HepG2 (cell line): ENCODE data around the gene SLC17A9. TPM values are rescaled to one million over a fixed set of nuclear protein-coding genes. Genes with fewer than 3 reads are reported as not detected.
A peak's percentile ranks its signal among the peaks of the same experiment; 100 is the strongest.

Experiments
- ATF4 ChIP-seq, 2 experiments: fragments of 450-650 bp in 1 of 2; sonication (generic) in 1 of 2; formaldehyde crosslinking; IDR thresholded peaks; 2 replicates each; pipeline versions ENCODE4 v1.5.0 to v1.8.0; 2020 to 2022; ENCODE audit warnings: mild to moderate bottlenecking in 1 of 2, missing genetic modification reagents in 1 of 2
- BRD4 ChIP-seq: sonication (generic); formaldehyde crosslinking; IDR thresholded peaks from 2 replicates; pipeline ENCODE4 v1.4.0; 2020; ENCODE audit warnings: missing genetic modification reagents
- EZH2 ChIP-seq: conservative IDR thresholded peaks from 2 replicates; pipeline ENCODE4 v1.6.1; 2012; ENCODE audit warnings: mild to moderate bottlenecking, low read depth, low read length, moderate library complexity
- GATAD2A ChIP-seq: IDR thresholded peaks from 2 replicates; pipeline ENCODE4 v1.6.1; 2016
- GPN1 ChIP-seq: sonication (generic); formaldehyde crosslinking; IDR thresholded peaks from 2 replicates; pipeline ENCODE4 v1.5.1; 2020; ENCODE audit warnings: missing genetic modification reagents, borderline replicate concordance
- HHEX ChIP-seq: IDR thresholded peaks from 2 replicates; pipeline ENCODE4 v1.6.1; 2016; ENCODE audit warnings: control low read depth
- HOMEZ ChIP-seq: IDR thresholded peaks from 2 replicates; pipeline ENCODE4 v1.6.1; 2016; ENCODE audit warnings: low read depth
- MEIS1 ChIP-seq: sonication (generic); formaldehyde crosslinking; IDR thresholded peaks from 2 replicates; pipeline ENCODE4 v1.9.0; 2021; ENCODE audit warnings: mild to moderate bottlenecking, missing genetic modification reagents, moderate library complexity, borderline replicate concordance
- MLLT10 ChIP-seq: sonication (generic); formaldehyde crosslinking; IDR thresholded peaks from 2 replicates; pipeline ENCODE4 v1.4.0; 2020; ENCODE audit warnings: missing genetic modification reagents
- MNT ChIP-seq: fragments of 450-650 bp; IDR thresholded peaks from 2 replicates; pipeline ENCODE4 v1.6.1; 2016
- MYNN ChIP-seq: sonication (generic); formaldehyde crosslinking; IDR thresholded peaks from 2 replicates; pipeline ENCODE4 v1.4.0; 2020; ENCODE audit warnings: mild to moderate bottlenecking, low read depth, missing genetic modification reagents
- NFYB ChIP-seq: sonication (generic); formaldehyde crosslinking; IDR thresholded peaks from 2 replicates; pipeline ENCODE4 v1.4.0; 2020; ENCODE audit warnings: missing genetic modification reagents
- STAT5B ChIP-seq: sonication (generic); formaldehyde crosslinking; IDR thresholded peaks from 2 replicates; pipeline ENCODE4 v1.4.0; 2020; ENCODE audit warnings: missing genetic modification reagents
- ZHX1 ChIP-seq: sonication (generic); formaldehyde crosslinking; IDR thresholded peaks from 2 replicates; pipeline ENCODE4 v1.8.1; 2022; ENCODE audit warnings: low read depth, mild to moderate bottlenecking, missing genetic modification reagents
- ZNF432 ChIP-seq: sonication (generic); formaldehyde crosslinking; IDR thresholded peaks from 2 replicates; pipeline ENCODE4 v1.5.0; 2020; ENCODE audit warnings: missing genetic modification reagents, mild to moderate bottlenecking, borderline replicate concordance
- ZNF672 ChIP-seq: sonication (generic); formaldehyde crosslinking; IDR thresholded peaks from 2 replicates; pipeline ENCODE4 v1.8.1; 2022; ENCODE audit warnings: missing genetic modification reagents
- polyA plus RNA-seq, 8 experiments: library from polyadenylated mRNA; depleted of rRNA in 3 of 8; stranded (reverse) in 7 of 8; unstranded in 1 of 8; fragments of >200 nt; fragmentation: Illumina TruSeq in 4 of 8; extraction: Trizol in 4 of 8; gene quantifications; 2 replicates each; pipeline versions ENCODE4 v1.2.1 to v1.2.3, GENCODE V29; 2011 to 2016; ENCODE audit warnings: low read depth in 4 of 8, missing spikeins in 1 of 8, mixed read lengths in 1 of 8; ENCODE audit not compliant: insufficient read depth in 1 of 8
- total RNA-seq, 5 experiments: library from RNA; depleted of rRNA; stranded (reverse); fragments of >200 nt; fragmentation: Illumina TruSeq; extraction: Trizol; gene quantifications; 2 replicates each; pipeline ENCODE4 v1.2.3, GENCODE V29; 2016; ENCODE audit warnings: low read depth in 1 of 5
- TF ChIP-seq, protein P1 (sequence below): sonication (generic); formaldehyde crosslinking; IDR thresholded peaks from 2 replicates; pipeline ENCODE4 v1.4.0; 2020; ENCODE audit warnings: mild to moderate bottlenecking, missing genetic modification reagents

The SLC17A9 gene
- total and polyA plus RNA-seq, 2 of the 13 experiments (the other 11 are each of a cell fraction or from before 2014, with no cell fraction given), result 110 to 191 TPM

DNA sequence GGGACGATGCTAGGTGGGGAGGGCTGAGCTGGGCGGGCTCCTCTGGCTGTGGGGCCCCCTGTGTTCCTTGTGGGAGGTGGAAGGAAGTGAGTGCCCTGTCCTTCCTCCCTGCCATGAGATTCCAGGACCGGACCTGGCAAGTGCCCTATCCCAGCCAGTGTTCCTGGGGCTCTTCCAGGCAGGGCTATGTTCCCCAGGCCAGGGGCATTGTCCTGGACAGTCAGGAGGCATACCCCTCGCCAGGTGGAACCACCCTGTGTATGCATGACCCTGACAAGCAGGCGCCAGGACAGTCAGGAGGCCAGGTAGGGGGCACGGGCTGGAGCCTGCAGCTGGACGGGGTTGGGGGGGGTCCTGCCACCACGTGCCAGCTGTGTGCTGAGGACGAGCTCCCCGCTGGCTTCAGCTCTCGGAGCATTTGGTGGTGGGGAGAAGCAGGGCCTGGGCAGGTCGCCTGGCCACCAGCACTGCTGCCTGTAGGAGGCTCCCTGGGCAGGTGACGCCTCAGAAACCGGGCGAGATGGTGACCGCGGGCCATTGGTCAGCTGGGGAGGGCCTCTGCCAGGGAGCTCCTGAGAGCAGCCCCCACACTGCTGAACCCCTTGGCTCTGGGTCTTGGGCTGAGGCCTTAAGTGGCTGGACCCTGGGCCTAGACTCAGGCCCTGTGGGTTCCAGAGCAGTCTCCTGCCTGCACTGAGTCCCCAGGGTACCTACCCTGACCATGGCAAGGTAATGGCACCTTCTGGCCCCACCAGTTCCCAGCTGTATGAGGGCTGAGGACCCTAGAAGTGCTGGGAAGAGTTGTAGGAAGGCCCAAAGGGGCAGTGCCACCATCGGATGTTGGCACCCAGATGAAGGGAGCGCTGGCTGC, 694 bp downstream of the SLC17A9 start (continued):
- no peak for TF ChIP-seq ATF4 (CRISPR knock-in tag; IDR thresholded peaks at IDR 0.05)
- 0 out of 2 replicates have a peak, but pooled peaks have one; percentile 35 for TF ChIP-seq MLLT10
- TF ChIP-seq BRD4 (CRISPR knock-in tag), result peak; percentile 63
- no peak for TF ChIP-seq EZH2
- no peak for TF ChIP-seq MNT
- TF ChIP-seq MYNN (CRISPR knock-in tag), result 0 out of 2 replicates have a peak, but pooled peaks have one; percentile 15
- TF ChIP-seq ZNF672 (CRISPR knock-in tag), result no peak
- no peak for TF ChIP-seq GPN1
- TF ChIP-seq ZNF432 (CRISPR knock-in tag), result peak; percentile 85; the same call in 1 of the 2 replicates
- TF ChIP-seq, protein P1, sequence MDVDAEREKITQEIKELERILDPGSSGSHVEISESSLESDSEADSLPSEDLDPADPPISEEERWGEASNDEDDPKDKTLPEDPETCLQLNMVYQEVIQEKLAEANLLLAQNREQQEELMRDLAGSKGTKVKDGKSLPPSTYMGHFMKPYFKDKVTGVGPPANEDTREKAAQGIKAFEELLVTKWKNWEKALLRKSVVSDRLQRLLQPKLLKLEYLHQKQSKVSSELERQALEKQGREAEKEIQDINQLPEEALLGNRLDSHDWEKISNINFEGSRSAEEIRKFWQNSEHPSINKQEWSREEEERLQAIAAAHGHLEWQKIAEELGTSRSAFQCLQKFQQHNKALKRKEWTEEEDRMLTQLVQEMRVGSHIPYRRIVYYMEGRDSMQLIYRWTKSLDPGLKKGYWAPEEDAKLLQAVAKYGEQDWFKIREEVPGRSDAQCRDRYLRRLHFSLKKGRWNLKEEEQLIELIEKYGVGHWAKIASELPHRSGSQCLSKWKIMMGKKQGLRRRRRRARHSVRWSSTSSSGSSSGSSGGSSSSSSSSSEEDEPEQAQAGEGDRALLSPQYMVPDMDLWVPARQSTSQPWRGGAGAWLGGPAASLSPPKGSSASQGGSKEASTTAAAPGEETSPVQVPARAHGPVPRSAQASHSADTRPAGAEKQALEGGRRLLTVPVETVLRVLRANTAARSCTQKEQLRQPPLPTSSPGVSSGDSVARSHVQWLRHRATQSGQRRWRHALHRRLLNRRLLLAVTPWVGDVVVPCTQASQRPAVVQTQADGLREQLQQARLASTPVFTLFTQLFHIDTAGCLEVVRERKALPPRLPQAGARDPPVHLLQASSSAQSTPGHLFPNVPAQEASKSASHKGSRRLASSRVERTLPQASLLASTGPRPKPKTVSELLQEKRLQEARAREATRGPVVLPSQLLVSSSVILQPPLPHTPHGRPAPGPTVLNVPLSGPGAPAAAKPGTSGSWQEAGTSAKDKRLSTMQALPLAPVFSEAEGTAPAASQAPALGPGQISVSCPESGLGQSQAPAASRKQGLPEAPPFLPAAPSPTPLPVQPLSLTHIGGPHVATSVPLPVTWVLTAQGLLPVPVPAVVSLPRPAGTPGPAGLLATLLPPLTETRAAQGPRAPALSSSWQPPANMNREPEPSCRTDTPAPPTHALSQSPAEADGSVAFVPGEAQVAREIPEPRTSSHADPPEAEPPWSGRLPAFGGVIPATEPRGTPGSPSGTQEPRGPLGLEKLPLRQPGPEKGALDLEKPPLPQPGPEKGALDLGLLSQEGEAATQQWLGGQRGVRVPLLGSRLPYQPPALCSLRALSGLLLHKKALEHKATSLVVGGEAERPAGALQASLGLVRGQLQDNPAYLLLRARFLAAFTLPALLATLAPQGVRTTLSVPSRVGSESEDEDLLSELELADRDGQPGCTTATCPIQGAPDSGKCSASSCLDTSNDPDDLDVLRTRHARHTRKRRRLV (CRISPR knock-in tag), result peak; percentile 95
- TF ChIP-seq ZHX1 (CRISPR knock-in tag), result 0 out of 2 replicates have a peak, but pooled peaks have one; percentile 16
- 0 out of 2 replicates have a peak, but pooled peaks have one; percentile 54 for TF ChIP-seq STAT5B (CRISPR knock-in tag)
- no peak; the same call in 1 of the 2 replicates for TF ChIP-seq MEIS1
- TF ChIP-seq HHEX, result no peak
- TF ChIP-seq GATAD2A (CRISPR knock-in tag), result no peak
- peak; percentile 48; the same call in 1 of the 2 replicates for TF ChIP-seq NFYB (CRISPR knock-in tag)
- TF ChIP-seq HOMEZ (CRISPR knock-in tag), result peak; percentile 18
